Cardiac fibroblast (primary cell): Measurements from ENCODE around the gene PPFIA1.

ENCODE experiments used
- DNase-seq, 2 donors: peaks; one replicate each; pipeline versions ENCODE4 v3.0.0 to v3.0.0-alpha.2; 2010; ENCODE audit warnings: low read depth in 2 of 2
- H3K4me3 ChIP-seq, 2 donors: replicated peaks in 1 of 2; 1 replicate in 1 of 2; 2 replicates in 1 of 2; pipeline ENCODE4 v1.5.1; 2011; ENCODE audit warnings: low read depth in 2 of 2, low read length in 2 of 2, mild to moderate bottlenecking in 2 of 2, moderate library complexity in 1 of 2
- CTCF ChIP-seq: IDR thresholded peaks from one replicate; pipeline ENCODE4 v1.5.1; 2011; ENCODE audit warnings: low read depth, mild to moderate bottlenecking, low read length, inconsistent platforms

PPFIA1 gene

GRCh38 chr11:70333261-70333660, 62.8 kb downstream of the PPFIA1 start:
- TF ChIP-seq CTCF, result no peak
- DNase-seq, result peak in 1 of 2 donors; percentile 58
- H3K4me3 ChIP-seq, result no peak overlapping the region

GRCh38 chr11:70334351-70334995, 64.0 kb downstream of the PPFIA1 start:
- DNase-seq, result no peak
- no peak for TF ChIP-seq CTCF
- H3K4me3 ChIP-seq, result no peak overlapping the region

- no peak overlapping the region for H3K4me3 ChIP-seq
- no peak for DNase-seq
- TF ChIP-seq CTCF, result no peak
These were observed 65.0 kb downstream of the PPFIA1 start for GRCh38 chr11:70335511-70335910.

GRCh38 chr11:70338594-70338993, 68.1 kb downstream of the PPFIA1 start:
- no peak overlapping the region for H3K4me3 ChIP-seq
- TF ChIP-seq CTCF, result no peak
- DNase-seq, result no peak

- no peak overlapping the region for H3K4me3 ChIP-seq
- no peak for DNase-seq
- TF ChIP-seq CTCF, result no peak
These were observed 68.6 kb downstream of the PPFIA1 start for GRCh38 chr11:70339066-70339465.

- no peak overlapping the region for H3K4me3 ChIP-seq
- DNase-seq, result no peak
- TF ChIP-seq CTCF, result no peak
These were observed 71.5 kb downstream of the PPFIA1 start for GRCh38 chr11:70341881-70342429.

- TF ChIP-seq CTCF, result no peak
- H3K4me3 ChIP-seq, result no peak overlapping the region
- DNase-seq, result no peak
These were observed 73.1 kb downstream of the PPFIA1 start for GRCh38 chr11:70343636-70344035.
